H1 (cell line): ENCODE results near the gene SLC7A5. TPM values are rescaled to one million over a fixed set of nuclear protein-coding genes. Genes with fewer than 3 reads are reported as not detected.

ENCODE experiments used
- ASH2L ChIP-seq: fragments of 200-600, 300-600 bp; sonication (generic); IDR thresholded peaks from one replicate; pipeline ENCODE4 v1.7.1; 2017; ENCODE audit warnings: low read length
- BCL11A ChIP-seq, 2 experiments: IDR thresholded peaks; one replicate each; pipeline ENCODE4 v1.6.1; 2011; ENCODE audit warnings: low read depth in 2 of 2, low read length in 2 of 2, mild to moderate bottlenecking in 2 of 2
- KDM4A ChIP-seq: IDR thresholded peaks from one replicate; pipeline ENCODE4 v1.7.1; 2012; ENCODE audit warnings: low read depth, mild to moderate bottlenecking, moderate library complexity, low read length, inconsistent platforms; ENCODE audit not compliant: severe bottlenecking
- POLR2A ChIP-seq, 2 experiments: IDR thresholded peaks; 1 replicate in 1 of 2; 2 replicates in 1 of 2; pipeline ENCODE4 v1.6.1; 2011; ENCODE audit warnings: low read depth in 2 of 2, low read length in 2 of 2, mild to moderate bottlenecking in 2 of 2; ENCODE audit errors: control extremely low read depth in 1 of 2
- SIRT6 ChIP-seq: IDR thresholded peaks from one replicate; pipeline ENCODE4 v1.7.1; 2012; ENCODE audit warnings: low read length, inconsistent platforms
- SUZ12 ChIP-seq: fragments of 200-600 bp; sonication (generic); IDR thresholded peaks from 2 replicates; pipeline ENCODE4 v1.6.1; 2012; ENCODE audit warnings: mild to moderate bottlenecking, inconsistent platforms, low read length, moderate library complexity, mixed read lengths
- polyA plus RNA-seq, 7 experiments: library from polyadenylated mRNA; depleted of rRNA in 3 of 7; stranded (reverse) in 5 of 7; unstranded in 2 of 7; fragments of >200 nt in 5 of 7; fragments of 200-250 nt in 2 of 7; gene quantifications; 1 replicate in 5 of 7; 2 replicates in 1 of 7; 4 replicates in 1 of 7; pipeline versions ENCODE4 v1.2.1 to v1.2.3, GENCODE V29; 2011 to 2013; ENCODE audit warnings: missing spikeins in 2 of 7, mixed read lengths in 2 of 7
- total RNA-seq: library from RNA; stranded (reverse); fragmentation: NEBNext Ultra II Directional; extraction: Animal tissue kit (Norgen Biotek cat#: 25700); gene quantifications from 2 replicates; pipeline ENCODE4 v1.2.1, GENCODE V29; 2021

Gene SLC7A5
- total and polyA plus RNA-seq, 2 of the 8 experiments (the other 6 are each of a cell fraction or from before 2014, with no cell fraction given) = 68.2 to 341 TPM

GRCh38 chr16:87824016-87824990 lies 45.0 kb downstream of the SLC7A5 start (continued):
- TF ChIP-seq KDM4A (no peak), ASH2L (no peak), BCL11A (IDR thresholded peaks at IDR 0.05; ENCODE audit: low read depth in 2 of 2, low read length in 2 of 2) (no peak), SUZ12 (no peak), SIRT6 (no peak), POLR2A (IDR thresholded peaks at IDR 0.05; ENCODE audit: control extremely low read depth in 1 of 2, low read depth in 2 of 2, low read length in 2 of 2) (no peak)
- TF ChIP-seq, all 59 proteins: peak for 0
